CD4-positive, alpha-beta T cell treated with Interleukin-6 for 4 hours (primary cell): ENCODE data around the gene ANO1.

Experiments
- DNase-seq: peaks from one replicate; pipeline ENCODE4 v3.0.0-alpha.2; 2020; ENCODE audit warnings: mixed read lengths

The ANO1 gene

DNA sequence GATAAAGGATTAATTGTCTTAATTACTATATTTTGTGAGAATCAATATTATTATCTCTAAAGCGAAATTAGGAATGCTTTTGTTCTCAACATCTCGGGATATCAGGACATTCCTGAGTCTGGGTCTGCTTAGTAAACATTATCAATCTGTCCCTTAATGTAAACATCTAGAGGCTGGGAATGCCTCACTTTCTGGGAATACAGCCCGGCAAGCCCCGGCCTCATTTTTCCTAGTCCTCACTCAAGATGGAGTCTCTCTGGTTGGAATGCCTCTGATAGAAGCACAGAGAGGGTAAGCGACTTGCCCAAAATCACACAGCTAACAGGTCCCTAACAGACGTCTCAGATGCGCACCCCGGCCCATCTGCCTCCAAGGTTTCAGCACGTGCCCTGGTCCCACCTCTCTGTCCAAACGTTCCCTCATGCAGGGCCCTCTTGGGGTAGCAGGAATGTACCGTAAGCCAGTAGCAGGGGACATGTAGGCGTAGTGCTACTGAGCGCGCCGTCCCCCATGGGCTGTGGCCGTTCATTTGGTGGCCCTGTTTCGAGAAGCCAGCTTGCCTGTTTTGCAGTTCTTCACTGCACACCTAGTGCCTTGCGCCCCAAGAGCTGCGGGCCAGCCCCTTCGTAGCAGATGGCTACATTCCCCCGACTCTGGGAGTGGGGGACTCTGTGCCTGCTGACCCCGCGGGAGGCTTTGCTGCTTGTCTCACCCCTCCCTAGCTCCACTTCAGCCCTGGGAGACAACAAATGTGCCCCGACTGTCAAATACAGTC lies 62.8 kb downstream of the ANO1 start:
- DNase-seq, result no peak

GRCh38 chr11:70141486-70142220 lies 63.5 kb downstream of the ANO1 start:
- DNase-seq, result no peak

DNA sequence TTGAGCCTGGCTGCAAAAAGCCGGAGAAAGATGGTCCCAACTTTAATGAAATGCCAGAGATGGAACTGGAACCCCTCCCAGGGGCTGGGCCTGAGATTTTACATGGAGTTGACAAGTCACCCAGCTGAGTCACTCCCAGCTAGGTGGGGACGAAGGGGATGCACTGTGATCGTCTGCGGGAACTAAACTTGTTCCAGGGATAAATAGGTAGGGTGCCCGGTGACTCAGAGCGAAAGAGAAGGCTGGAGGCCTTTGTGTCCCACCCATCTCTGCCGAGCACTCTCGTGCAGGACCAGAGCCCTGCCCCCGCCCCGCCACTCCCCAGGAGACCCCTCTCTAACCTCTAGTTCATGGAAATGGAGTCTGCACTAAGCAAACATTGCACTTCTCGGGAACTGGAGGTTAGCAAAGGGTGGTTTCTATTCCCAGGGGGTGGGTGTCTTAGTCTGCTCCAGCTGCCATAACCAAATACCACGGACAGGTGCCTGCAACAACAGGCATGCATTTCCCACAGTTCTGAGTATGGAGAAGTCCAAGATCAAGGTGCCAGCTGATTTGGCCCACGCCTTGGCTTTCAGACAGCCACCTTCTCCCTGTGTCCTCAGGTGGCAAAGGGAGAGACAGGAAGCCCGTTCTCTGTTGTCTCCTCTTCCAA lies 64.2 kb downstream of the ANO1 start:
- no peak for DNase-seq

DNA sequence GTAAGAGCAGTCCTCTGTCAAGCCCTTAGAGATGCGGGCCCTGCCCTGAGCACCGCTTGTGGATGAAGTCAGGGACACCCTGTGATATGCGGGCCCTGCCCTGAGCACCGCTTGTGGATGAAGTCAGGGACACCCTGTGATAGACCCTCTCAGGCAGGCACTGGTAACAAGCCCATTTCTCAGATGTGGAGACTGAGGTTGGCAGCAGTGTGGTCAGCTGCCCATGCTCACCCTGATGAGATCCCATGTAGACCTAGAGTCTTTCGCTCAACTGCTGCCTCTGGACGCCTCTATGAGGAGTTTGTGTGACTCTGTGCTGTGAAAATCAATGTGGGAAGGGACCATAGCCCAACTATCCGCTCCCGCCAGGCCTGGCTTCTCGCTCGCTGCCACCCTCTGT lies 66.1 kb downstream of the ANO1 start:
- no peak for DNase-seq

GRCh38 chr11:70145071-70145470 lies 67.0 kb downstream of the ANO1 start:
- no peak for DNase-seq

DNA sequence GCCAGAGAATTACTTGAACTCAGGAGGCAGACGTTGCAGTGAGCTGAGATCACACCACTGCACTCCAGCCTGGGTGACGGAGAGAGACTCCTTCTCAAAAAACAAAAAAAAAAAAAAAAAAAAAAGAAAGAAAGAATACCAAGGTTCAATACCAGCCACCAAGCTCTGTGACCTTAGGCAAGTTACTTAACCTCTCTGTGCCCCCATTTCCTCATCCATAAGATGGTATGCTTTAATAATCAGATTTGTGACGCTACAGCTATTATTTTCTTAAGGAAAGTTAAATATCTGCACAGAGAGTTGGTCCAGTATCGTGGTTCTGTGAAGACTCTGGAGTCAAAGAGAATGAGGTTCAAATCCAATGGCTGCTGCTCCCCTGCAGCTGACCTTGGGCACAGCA lies 67.7 kb downstream of the ANO1 start:
- no peak for DNase-seq

DNA sequence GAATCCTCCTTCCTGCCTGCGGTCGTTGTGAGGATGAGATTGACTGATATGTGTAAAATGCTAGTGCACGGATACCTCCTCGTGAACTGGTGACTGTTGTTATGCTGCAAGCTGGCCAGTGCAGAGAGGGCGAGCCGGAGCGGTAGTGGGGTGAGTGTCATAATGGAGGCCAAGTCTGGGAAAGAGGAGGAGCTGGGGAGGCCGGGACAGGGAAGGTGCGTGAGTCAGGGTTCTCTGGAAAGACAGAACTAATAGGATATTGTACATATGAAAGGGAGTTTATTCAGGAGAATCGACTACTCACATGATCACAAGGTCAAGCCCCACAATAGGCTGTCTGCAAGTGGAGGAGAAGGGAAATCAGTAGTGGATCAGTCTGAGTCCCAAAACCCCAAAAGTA lies 68.2 kb downstream of the ANO1 start:
- no peak for DNase-seq

- DNase-seq, result no peak
Measured at GRCh38 chr11:70146895-70147520, 68.9 kb downstream of the ANO1 start.

DNA sequence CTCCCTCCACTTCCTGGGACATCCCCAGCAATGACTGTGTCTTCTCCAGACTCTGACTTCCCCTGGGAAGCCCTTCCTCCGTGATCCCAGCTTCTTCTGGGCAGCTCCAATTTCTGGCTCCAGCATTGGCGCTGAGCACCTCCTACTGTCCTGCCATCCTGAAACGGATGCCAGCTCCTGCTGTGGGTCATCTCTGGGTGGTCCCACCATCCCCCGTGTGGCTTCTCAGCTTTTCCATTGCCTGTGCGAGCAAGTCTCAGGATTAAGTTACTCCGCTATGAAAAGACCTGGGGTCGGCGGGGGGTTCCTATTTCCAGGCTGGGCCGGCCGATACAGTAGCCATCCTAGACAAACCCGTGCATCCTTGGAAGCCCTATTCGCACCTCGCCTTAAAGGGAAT lies 69.6 kb downstream of the ANO1 start:
- DNase-seq, result no peak

GRCh38 chr11:70151671-70152070 lies 73.6 kb downstream of the ANO1 start:
- no peak for DNase-seq

DNA sequence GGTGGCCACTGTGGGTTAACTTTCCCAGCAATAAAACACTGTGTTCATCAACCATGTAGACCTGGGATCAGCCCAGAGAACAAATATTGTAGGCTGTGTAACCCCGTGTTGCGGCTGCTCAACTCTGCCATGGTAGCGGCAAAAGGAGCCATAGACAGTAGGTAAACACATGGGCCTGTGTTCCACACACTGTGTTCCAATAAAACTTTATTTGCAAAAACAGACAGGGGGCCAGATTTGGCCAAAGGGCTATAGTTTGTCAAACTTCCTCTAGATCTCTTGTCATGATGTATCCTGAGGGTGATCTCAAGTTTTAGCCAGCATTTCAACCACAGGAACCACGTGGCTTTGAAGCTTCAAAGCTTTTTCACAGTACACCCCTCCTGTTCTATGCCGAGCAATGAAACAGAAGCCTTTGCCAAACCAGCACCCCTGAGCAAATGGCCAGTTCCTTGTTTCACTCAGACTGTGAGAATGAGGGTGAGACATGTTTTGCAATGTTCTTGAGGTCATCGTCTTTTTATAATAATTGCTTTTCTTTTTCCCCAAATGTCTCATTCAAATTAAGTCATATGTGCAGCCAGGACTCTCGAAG lies 75.1 kb downstream of the ANO1 start:
- DNase-seq, result no peak

- no peak for DNase-seq
Measured at GRCh38 chr11:70155386-70155785, 77.3 kb downstream of the ANO1 start.

DNA sequence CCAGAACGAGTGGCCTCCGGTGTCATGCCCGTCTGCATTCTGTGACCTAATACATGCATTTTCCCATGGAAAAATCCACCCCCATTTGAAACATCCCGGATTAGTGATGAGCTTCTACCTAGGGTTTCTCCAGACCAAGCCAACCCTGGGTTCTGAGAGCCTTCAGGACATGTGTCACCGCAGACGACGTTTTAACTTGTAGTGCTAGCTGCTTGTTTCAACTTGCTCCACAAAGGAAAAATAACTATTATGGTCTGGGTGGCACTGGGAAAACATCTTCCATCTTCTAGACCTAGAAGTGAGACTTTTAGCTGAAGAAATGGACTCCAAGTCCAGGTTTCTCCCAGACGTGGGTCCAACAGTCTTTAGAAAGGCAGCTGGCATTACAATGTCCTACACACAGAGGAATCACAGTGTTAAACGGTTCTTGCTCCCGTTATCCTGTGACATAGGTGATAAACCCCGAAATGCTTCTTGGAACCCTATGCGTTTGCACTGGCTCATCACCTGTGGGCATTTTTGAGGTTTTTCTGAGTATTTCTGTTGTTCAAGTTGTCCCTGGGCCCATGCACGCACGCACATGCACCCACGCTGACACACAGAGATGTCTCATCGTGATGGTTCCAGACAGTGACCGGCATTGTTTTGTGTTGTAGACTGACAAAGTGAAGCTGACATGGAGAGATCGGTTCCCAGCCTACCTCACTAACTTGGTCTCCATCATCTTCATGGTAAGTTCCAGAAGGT lies 78.3 kb downstream of the ANO1 start:
- no peak for DNase-seq

GRCh38 chr11:70158201-70158600 lies 80.1 kb downstream of the ANO1 start:
- no peak for DNase-seq

GRCh38 chr11:70158757-70159389 lies 80.8 kb downstream of the ANO1 start:
- no peak for DNase-seq

DNA sequence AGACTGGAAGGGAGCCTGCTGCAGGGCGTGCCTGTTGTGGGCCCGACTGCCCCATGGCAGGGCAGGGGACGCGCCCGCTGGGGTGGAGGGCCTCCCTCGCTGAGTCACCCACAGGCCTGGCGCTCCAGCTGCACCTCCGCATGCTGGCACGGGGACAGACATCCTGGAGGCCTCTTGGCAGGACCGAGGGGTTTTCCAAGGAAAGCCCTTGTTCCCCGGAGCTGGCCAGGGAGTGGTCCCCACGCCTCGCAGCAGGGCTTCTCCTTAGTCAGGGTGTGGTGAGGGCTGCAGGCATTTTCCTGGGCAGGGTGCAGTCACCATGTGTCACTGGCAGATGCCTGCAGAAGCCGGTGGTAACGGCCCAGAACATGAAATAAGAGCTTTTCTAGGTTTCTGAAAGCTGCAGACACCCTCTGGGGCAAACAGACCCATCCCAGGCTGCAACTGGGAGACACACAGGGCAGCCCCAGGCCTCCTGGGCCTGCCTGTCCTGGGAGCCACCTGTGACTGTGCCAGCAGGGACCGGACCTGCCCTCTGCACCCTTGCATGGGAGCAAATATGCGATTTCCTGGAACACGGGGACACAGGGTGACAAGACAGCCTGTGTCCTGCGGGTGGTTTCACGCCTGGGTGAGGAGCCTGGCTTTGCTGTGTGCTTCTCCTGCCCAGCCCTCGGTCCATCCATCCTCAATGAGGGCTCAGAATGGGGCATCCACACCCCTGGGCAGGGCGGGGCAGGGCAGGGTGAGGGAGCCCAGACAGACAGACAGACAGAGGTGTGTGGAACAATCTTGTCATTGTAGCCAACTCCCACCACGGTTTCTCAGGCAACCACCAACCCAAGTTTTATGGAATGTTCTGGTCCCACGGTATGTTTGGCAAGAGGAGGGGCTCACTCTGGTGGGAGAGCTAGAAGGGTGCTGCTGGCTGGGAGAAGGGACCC lies 81.8 kb downstream of the ANO1 start:
- DNase-seq, result no peak

GRCh38 chr11:70161043-70161625 lies 83.0 kb downstream of the ANO1 start:
- no peak for DNase-seq

GRCh38 chr11:70164705-70165104 lies 86.6 kb downstream of the ANO1 start:
- no peak for DNase-seq

DNA sequence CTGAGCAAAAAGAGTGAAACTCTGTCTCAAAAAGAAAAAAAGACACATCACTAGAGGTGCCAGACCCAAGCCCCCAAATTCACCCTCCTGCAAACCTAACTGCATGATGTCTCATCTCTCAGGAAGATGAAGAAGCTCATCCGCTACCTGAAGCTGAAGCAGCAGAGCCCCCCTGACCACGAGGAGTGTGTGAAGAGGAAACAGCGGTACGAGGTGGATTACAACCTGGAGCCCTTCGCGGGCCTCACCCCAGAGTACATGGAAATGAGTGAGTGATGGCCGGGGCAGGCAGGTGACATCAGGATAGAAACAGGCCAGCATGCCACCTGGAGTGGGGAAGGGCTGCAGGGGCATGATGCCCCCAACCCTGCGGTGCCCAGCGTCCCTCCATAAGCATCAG lies 89.0 kb downstream of the ANO1 start:
- DNase-seq, result no peak

DNA sequence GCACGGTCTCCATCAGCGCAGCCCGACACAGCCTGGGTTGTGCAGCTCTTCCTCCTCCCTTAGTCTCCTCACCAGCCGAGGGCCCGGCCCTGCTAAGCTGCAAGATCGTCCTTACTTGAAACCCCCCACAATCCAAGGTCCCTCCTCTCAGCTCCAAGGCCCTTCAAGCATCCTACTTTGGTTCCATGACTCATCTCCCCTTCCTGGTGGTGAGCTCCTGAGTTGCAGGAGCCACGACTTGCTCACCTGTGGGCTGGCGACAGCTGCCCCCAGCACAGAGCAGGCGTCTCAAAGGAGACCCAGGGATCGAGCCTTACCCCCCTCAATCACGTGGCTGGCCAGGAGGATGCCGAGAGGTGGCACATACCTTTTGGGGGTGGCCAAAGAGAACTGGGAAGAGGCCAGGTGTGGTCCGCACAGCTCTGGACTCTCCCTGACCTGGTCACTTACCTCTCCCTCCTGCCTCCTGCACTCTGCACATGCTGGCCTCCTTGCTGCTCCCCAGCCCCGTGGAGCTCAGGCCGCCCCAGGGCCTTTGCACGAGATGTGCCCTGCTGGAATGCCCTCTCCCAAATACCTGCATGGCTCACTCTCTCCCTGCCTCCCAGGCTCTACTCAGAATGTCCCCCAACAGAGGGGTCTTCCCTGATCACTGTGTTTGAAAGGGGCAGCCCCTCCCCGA lies 89.7 kb downstream of the ANO1 start:
- DNase-seq, result no peak
